ENCODE data around the gene CAPN10. TPM values are rescaled to one million over a fixed set of nuclear protein-coding genes. Genes with fewer than 3 reads are reported as not detected.

Gene CAPN10
- polyA plus RNA-seq, 1 experiment = 5.6 TPM

DNA sequence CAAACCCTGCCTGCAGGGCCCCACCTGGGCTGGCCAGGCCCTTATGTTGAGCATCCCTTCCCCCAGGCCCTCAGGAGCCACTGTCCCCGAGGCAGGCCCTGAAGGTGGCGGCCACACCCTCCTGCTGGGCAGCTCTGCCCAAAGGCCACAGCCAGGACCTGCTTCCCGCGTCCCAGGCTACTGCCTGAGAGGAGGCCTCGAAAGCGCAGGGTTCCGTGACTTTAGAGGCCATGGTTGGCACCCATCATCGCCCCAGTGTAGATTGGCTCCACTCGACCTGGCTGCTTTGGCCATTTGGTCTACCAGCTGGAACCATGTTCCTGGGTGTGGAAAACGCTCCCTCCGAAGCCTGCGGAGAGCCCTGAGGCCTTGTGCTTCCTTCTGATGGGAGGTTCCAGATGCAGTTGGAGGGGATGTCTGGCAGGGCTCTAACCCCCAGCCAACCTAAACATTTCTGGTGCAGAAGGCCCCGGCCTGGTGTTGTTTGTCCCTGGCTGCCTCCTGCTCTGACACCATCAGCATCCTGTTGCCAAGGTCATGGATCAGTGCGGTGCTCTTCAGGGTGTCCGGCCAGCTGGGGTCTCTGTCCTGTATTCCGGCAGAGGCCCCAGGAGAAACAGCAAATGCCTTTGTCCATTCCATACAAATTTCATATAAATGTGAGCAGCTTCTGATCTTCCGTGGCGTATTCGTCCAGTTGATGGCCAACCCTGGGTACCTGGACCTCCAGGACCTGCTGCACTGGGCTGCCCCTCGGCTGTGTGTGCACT, 14.7 kb downstream of the CAPN10 start:
- Histone ChIP-seq H3K27me3 (ENCODE audit: control insufficient read depth, insufficient read depth, low read length) (no peaks in the 10 kb centered on the region), H3K27ac (ENCODE audit: low read depth, low read length) (no peak overlapping the region), H3K4me3 (ENCODE audit: low read depth, low read length) (no peak overlapping the region), H3K9me3 (ENCODE audit: control insufficient read depth, insufficient read depth, low read length) (no peaks in the 10 kb centered on the region; the same call in 1 of the 2 replicates)
- ChIA-PET CTCF (no interaction called here), POLR2A (no interaction called here)
- DNase-seq (ENCODE audit: low read depth, low spot score) = no peak
- TF ChIP-seq, protein P1, sequence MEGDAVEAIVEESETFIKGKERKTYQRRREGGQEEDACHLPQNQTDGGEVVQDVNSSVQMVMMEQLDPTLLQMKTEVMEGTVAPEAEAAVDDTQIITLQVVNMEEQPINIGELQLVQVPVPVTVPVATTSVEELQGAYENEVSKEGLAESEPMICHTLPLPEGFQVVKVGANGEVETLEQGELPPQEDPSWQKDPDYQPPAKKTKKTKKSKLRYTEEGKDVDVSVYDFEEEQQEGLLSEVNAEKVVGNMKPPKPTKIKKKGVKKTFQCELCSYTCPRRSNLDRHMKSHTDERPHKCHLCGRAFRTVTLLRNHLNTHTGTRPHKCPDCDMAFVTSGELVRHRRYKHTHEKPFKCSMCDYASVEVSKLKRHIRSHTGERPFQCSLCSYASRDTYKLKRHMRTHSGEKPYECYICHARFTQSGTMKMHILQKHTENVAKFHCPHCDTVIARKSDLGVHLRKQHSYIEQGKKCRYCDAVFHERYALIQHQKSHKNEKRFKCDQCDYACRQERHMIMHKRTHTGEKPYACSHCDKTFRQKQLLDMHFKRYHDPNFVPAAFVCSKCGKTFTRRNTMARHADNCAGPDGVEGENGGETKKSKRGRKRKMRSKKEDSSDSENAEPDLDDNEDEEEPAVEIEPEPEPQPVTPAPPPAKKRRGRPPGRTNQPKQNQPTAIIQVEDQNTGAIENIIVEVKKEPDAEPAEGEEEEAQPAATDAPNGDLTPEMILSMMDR (IDR thresholded peaks at IDR 0.05; ENCODE audit: low read depth, low read length) = no peak

DNA sequence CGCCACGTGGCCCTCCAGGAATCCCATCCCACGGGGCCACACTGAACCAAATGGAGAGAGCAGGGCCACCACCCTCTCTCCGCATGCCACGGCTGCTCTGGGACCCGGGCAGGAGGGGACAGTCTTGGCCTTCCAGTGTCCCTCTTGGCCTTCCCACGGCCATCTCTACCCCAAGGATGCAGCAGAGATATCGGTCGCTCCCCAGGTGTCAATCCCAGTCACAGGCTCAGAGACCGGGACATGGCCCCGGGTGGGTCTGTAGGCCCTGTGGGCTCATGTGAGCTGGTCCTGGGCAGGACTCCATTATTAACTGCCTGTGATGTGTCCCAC, 15.3 kb downstream of the CAPN10 start:
- H3K27me3 ChIP-seq (ENCODE audit: control insufficient read depth, insufficient read depth, low read length) = no peaks in the 10 kb centered on the region
- H3K4me3 ChIP-seq (ENCODE audit: low read depth, low read length) = no peak overlapping the region
- TF ChIP-seq, protein P1 (IDR thresholded peaks at IDR 0.05; ENCODE audit: low read depth, low read length) = no peak
- CTCF ChIA-PET = no interaction called here
- POLR2A ChIA-PET = interaction anchor here (0.6 kb wide), 1 partner anchor 35 kb away, joined by 3 read pairs; no protein-coding TSS in a partner anchor
- H3K9me3 ChIP-seq (ENCODE audit: control insufficient read depth, insufficient read depth, low read length) = no peaks in the 10 kb centered on the region; the same call in 1 of the 2 replicates
- no peak overlapping the region for H3K27ac ChIP-seq (ENCODE audit: low read depth, low read length)
- DNase-seq (ENCODE audit: low read depth, low spot score) = no peak

DNA sequence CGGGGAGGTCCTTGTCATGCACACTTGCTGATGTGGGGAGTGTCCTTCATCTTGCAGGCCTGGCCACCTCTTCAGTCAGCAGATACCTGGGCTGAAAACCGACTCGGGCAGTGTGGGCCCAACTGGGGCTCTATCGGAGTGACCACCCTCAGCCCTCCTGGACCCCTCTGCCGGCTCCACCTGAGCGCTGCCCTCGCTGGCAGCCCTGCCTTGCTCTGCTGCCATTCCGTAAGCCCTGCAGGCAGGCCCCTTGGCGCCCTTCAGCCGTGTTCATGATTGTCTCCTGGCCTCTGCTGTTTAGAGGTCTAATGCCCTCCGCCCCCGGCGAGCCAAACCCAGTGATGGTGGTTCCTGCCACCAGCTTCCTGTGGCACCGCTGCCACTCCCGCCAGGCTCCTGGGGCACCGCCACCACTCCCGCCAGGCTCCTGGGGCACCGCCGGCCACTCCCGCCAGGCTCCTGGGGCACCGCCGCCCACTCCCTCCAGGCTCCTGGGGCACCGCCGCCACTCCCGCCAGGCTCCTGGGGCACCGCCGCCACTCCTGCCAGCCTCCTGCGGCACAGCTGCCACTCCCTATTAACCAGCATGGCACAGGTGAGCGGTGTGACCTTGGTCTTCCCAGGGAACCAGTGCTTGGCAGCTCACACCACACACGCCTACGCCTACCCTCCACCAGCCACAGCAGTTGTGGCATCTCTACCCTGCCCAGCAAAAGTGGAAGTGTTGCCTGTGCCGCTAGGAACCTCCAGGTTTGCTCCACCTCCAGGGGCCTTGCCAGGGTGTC, 15.9 kb downstream of the CAPN10 start:
- Histone ChIP-seq H3K27me3 (ENCODE audit: control insufficient read depth, insufficient read depth, low read length) (no peaks in the 10 kb centered on the region), H3K4me3 (ENCODE audit: low read depth, low read length) (no peak overlapping the region), H3K27ac (ENCODE audit: low read depth, low read length) (no peak overlapping the region), H3K9me3 (ENCODE audit: control insufficient read depth, insufficient read depth, low read length) (no peaks in the 10 kb centered on the region; the same call in 1 of the 2 replicates)
- DNase-seq (ENCODE audit: low read depth, low spot score) = no peak
- ChIA-PET CTCF (no interaction called here), POLR2A (interaction anchor here (0.6 kb wide), 1 partner anchor 36 kb away, joined by 3 read pairs; no protein-coding TSS in a partner anchor)
- TF ChIP-seq, protein P1 (IDR thresholded peaks at IDR 0.05; ENCODE audit: low read depth, low read length) = no peak

DNA sequence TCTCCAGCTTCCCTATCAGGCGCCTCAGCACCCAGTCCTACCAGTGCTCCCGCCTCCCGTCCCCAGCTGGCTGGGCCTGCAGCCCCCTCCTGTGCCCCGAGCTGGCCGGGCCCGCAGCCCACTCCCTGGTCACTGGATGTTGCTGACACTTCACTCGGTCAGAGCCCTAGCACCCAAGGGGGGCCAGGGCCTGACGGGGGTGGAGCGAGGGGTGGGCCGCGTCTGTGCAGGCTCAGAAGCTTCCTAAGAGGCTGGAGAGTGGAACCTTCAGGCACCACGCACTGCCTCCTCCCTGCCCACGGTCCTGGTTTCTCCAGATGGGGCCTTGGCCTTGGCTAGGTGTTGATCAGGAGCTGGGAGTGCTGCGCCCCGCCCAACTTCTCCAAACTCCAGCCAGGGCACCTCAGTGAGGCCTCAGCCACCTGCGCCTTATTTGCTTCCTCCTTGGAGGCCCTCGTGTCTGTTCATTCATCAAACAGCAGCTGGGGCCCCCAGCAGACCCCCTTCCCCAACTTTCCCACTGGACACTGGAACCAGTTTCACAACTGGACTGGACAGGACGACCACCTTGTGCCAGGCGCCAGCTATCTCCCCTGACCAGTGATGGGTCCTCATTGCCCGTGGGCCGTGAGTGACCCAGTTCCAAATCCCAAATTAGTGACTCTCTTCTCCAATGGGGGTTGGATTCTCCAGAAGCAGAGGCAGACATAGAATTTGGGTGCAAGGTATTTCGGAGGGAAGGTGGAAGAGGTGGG, 16.7 kb downstream of the CAPN10 start:
- no peak overlapping the region for H3K27ac ChIP-seq (ENCODE audit: low read depth, low read length)
- ChIA-PET CTCF (no interaction called here), POLR2A (no interaction called here)
- no peak for DNase-seq (ENCODE audit: low read depth, low spot score)
- no peak overlapping the region for H3K4me3 ChIP-seq (ENCODE audit: low read depth, low read length)
- H3K27me3 ChIP-seq (ENCODE audit: control insufficient read depth, insufficient read depth, low read length) = no peaks in the 10 kb centered on the region
- TF ChIP-seq, protein P1 (IDR thresholded peaks at IDR 0.05; ENCODE audit: low read depth, low read length) = no peak
- no peaks in the 10 kb centered on the region; the same call in 1 of the 2 replicates for H3K9me3 ChIP-seq (ENCODE audit: control insufficient read depth, insufficient read depth, low read length)

Measured in AG04450 (cell line).